ENCODE results near the gene TTC28.

DNA sequence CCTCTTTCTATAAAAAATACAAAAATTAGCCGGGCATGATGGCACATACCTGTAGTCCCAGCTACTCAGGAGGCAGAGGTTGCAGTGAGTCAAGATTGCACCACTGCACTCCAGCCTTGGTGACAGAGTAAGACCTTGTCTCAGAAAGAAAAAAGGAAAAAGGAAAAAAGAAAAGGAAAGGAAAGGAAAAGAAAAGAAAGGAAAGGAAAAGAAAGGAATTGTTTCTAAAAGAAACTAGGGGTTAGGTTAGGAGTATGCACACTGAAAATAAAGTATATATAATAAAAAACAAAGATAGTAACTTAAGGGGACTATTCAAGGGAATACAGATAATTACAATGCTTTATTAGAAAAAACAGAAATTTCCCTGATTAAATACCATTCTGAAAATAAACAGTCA, 50.9 kb downstream of the TTC28 start:
- no peak for TF ChIP-seq CTCF (IDR thresholded peaks at IDR 0.05; ENCODE audit: low read depth, low read length)
- no peak for TF ChIP-seq POLR2A (IDR thresholded peaks at IDR 0.05; ENCODE audit: extremely low read depth, insufficient read length)

All from NB4 (cell line).